HG03520 (cell line): Measurements from ENCODE around the gene STX18.

ENCODE experiments used
- ATAC-seq: cut with Tn5 transposase; IDR thresholded peaks from one replicate; pipeline ENCODE4 v1.9.1; 2021; ENCODE audit warnings: mild to moderate bottlenecking, moderate library complexity; ENCODE audit not compliant: unreplicated experiment

The STX18 gene

GRCh38 chr4:4443821-4444220, 98.0 kb downstream of the STX18 start:
- ATAC-seq: no peak

- no peak for ATAC-seq
Observed at GRCh38 chr4:4440333-4441061, 101.4 kb downstream of the STX18 start.

- no peak for ATAC-seq
Observed at GRCh38 chr4:4439782-4440181, 102.1 kb downstream of the STX18 start.

GRCh38 chr4:4438891-4439290, 103.0 kb downstream of the STX18 start:
- ATAC-seq: no peak

GRCh38 chr4:4437798-4438470, 103.9 kb downstream of the STX18 start:
- ATAC-seq: no peak

GRCh38 chr4:4436244-4436823, 105.5 kb downstream of the STX18 start:
- ATAC-seq: no peak

- no peak for ATAC-seq
Observed at GRCh38 chr4:4433941-4434340, 107.9 kb downstream of the STX18 start.

GRCh38 chr4:4432341-4433125, 109.3 kb downstream of the STX18 start:
- no peak for ATAC-seq

GRCh38 chr4:4430492-4431195, 111.2 kb downstream of the STX18 start:
- peak; percentile 74 for ATAC-seq

GRCh38 chr4:4428966-4429875, 112.6 kb downstream of the STX18 start:
- no peak for ATAC-seq

- ATAC-seq: no peak
Observed at GRCh38 chr4:4427886-4428285, 114.0 kb downstream of the STX18 start.

- no peak for ATAC-seq
Observed at GRCh38 chr4:4427121-4427870, 114.6 kb downstream of the STX18 start.

GRCh38 chr4:4426511-4427120, 115.2 kb downstream of the STX18 start:
- no peak for ATAC-seq

- ATAC-seq: no peak
Observed at GRCh38 chr4:4425696-4426095, 116.2 kb downstream of the STX18 start.

GRCh38 chr4:4425119-4425690, 116.6 kb downstream of the STX18 start:
- no peak for ATAC-seq

- ATAC-seq: no peak
Observed at GRCh38 chr4:4424499-4425115, 117.2 kb downstream of the STX18 start.

- ATAC-seq: no peak
Observed at GRCh38 chr4:4423706-4424498, 117.9 kb downstream of the STX18 start.
